ENCODE measurements around the gene KRT17.
A peak's percentile ranks its signal among the peaks of the same experiment; 100 is the strongest.

KRT17 gene

DNA sequence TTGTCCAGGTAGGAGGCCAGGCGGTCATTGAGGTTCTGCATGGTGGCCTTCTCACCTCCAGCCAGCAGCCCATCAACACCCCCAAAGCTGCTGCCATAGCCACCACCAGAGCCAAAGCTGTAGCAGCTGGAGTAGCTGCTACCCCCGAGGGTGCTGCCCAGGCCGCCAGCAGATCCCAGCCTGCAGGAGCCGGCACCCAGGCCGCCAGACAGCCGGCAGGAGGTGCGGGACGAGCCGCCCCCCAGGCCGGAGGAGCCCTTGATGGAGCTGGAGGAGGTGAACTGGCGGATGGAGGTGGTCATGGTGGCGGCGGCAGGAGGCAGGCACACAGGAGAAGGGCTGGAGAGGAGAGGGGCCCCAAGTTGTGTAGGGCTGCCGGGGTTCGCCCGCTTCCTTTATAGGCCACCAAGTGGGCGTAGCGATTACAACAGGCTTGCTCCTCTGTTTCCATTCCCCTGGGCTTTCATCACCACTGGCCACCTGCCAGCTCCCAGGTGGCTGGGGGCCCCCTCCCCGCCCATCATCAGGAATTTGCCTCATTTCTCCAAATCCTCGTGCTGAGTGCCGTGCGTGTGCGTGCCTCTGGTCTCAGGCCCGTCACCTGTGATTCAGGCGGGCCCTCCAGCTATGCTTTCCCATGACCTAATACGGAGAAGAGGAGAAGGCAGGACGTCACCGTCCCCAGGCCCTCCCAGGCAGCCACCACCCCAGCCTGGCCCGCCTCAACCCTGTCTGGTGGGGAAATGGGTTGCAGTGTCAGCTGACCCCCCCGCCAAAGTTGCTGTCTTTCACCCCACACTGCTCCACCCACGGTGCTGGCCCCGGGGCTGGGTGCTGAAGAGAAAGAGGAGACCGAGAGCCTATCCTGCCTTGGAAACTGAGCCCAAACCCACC lies at the start of gene KRT17:
TSS of gene KRT17 (minus strand) at position 368 of the 894 bp plus-strand sequence. CDS start at position 302, 66 bp downstream.
- DNase-seq, result no peak

DNA sequence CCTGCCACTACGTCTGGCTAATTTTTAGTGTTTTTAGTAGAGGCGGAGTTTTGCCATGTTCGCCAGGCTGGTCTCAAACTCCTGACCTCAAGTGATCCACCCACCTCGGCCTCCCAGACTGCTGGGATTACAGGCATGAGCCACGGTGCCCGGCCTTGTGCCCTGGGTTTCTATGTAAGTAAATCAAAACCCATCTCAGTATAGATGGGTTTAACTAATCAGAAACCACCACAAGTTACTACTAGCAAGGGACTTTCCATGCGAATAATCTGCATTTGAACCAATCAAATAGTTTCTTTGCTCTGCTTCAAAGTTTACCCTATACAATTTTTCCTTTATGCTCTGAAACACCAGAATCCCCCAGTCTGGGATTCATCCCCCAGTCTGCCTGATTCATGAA lies 47.8 kb upstream of the KRT17 start:
- DNase-seq, result no peak

- no peak for DNase-seq
These were observed 43.1 kb upstream of the KRT17 start for GRCh38 chr17:41667280-41668041.

DNA sequence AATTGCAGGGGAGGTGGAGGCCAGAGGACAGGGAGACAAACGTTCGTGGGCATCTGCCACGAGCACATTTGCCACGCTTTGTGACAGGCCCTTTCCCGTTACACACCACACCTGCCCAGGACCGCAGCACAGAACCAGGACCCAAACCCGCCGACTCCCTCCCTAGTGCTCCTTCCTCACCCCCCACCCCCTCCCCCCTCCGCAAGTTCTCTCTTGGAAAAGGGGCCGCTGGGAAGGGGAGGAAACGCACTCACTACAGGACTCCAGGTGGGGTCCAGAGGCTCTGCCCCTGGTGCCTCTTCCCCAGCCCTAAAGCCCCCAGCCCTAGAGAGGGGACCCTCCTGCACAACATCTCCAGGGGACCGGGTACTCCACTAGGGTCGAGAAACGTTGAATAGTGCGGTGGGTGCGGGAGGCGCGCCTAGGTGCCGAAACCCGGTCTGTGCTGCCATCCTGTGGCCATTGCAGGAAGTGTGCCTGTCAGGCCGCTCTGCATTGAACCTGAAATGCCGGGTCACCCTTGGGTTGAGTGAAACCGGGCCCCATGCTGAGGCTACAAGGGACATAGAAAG lies 42.4 kb upstream of the KRT17 start:
- peak; percentile 38 for DNase-seq

DNA sequence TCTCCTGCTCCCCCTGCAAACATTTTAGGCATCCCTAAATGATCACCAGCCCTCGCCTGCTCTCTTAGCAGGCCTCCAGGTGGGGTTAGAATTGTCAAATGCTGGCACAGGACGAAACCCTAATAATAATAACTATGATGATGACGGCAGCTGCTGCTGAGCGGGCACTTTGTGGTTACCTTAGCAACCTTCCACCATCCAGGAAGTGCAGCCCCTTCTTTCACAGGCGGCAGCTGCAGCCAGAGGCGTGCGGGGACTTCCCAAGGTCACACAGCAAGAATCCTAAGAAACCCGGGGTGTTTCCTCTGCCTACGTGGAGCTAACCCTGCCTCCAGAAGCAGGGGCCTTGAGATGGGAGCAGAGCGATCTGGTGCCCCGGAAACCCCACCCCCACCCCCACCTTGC lies 41.9 kb upstream of the KRT17 start:
- no peak for DNase-seq

GRCh38 chr17:41665566-41666236 lies 41.3 kb upstream of the KRT17 start:
- peak; percentile 75 for DNase-seq

DNA sequence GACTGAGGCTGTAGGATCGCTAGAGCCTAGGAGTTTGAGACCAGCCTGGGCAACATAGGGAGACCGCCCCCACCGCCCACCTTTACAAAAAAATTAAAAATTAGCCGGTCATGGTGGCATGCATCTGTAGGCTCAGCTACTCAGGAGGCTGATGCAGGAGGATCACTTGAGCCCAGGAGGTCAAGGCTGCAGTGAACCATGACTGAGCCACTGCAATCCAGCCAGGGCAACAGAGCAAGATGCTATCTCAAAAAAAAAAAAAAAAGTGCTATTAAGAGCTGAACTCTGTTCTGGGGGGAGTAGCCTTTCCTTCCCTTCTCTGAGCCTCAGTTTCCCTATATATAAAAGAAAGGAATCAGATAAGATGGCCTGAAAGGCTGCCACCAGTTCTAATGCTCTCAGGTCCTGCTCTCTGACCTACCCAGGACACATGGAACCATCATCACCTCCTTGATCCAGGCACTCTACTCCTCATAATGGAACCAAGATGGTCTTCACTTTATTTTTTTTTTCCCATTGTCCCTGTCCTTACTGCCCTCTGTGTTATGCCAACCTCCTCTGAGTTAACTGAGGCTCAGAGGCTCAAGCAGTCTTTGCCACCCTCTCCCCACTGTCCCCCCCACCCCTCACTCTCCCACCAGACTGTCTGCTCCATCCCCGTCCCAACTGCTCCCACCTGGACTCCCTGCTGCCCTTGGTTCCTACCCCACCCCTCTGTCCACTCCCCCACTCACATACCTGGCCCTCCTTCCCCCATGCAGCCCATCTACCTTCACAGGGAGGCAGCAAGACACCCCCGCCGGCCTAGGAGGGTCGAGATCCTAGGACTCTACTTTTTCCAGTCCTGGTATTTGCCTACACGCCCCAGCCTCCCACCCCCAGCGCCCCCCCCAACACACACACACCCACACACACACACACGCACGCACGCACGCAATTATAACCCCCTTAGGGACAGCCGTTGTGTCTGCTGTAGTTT lies 40.5 kb upstream of the KRT17 start:
- DNase-seq, result no peak

DNA sequence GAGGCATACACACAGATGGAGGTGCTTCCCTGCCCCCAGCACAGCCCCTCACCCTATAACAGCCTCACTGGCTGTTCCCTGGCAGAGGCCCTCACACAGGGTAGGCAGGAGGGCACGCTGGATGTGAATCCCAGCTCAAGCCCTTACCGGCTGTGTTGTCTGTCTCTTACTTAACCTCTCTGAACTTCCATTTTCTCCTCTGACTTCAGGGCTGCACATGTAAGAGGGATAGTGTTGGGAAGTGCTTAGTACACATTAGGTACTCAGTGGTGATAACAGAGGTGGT lies 39.7 kb upstream of the KRT17 start:
- no peak for DNase-seq

- DNase-seq, result no peak
These were observed 39.2 kb upstream of the KRT17 start for GRCh38 chr17:41663451-41664171.

DNA sequence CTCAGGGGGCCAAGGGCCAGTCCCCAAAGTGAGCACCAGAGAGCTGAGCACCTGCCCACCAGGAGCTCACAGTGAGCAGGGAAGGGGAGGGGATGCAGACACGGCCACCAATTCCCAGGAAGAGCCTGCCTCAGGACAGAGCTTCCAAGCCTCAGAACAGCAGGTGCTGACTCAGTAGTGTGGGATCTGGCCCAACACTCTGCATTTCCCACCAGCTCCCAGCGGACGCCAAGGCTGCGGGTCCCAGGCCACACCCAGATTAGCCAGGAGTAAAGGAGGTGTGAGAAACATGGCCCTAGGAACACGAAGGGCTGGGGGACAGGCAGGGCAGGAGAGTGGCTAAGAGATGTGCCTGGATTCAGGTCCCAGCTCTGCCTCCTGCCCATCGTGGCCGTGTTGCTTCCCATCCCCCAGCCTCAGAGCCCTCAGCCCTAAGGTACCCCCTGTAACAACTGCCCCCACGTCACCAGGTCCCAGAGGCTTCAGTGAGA lies 35.9 kb upstream of the KRT17 start:
- no peak for DNase-seq

DNA sequence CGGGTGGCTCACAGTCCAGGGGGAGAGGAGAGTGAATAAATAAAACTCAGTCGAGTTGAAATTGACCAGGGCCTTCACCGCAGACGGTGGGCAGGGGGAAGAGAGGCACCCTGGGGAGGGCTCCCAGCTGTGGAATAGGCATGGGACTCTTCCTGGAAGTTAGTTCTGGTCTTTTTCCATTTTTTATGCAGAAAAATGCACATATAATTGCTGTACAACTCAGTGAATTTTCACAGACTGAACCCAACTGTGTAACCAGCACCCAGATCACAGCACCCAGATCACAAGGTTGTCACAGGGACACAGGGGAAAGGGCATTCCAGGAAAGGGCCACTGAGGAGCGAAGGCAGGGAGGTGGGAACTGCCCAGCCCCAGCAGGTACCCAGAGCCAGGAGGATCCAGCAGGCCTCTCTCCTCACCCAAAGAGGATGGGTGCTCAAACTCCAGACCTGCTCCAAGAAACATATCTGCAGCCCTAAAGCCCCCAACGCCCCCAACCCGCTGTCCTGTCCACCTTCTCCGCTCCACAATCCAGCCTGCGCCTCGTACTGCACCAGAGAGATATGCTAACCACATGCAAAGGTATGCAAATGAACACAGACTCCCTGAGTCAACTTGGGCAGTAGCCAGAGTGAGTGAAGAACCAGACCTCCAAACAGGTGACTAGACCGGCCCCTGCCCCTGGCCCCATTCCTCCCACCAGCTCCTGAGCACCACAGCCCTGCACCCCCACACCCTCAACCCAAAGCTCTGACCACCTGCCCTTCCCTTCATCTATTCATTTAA lies 35.2 kb upstream of the KRT17 start:
- DNase-seq, result no peak

DNA sequence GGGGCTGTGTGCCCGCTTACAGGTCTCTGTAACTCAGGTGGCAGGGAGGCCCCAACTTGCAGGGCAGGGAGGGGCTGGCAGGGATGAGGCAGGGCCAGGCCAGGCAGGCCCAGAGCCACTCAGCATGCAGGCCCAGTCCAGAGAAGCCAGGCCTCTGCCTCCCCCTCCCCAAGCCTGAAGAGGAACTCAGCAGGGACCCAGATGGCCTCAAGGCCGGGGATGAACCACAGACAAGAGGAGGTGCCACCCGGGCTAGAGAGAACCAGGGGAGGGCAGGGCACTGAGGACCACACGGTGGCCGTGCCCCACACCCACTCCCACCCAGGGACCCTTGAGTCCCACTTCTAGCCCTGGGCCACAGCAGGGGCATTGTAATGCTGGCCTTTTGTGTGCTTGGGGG lies 34.5 kb upstream of the KRT17 start:
- DNase-seq, result no peak

- no peak for DNase-seq
These were observed 33.6 kb upstream of the KRT17 start for GRCh38 chr17:41657936-41658335.

DNA sequence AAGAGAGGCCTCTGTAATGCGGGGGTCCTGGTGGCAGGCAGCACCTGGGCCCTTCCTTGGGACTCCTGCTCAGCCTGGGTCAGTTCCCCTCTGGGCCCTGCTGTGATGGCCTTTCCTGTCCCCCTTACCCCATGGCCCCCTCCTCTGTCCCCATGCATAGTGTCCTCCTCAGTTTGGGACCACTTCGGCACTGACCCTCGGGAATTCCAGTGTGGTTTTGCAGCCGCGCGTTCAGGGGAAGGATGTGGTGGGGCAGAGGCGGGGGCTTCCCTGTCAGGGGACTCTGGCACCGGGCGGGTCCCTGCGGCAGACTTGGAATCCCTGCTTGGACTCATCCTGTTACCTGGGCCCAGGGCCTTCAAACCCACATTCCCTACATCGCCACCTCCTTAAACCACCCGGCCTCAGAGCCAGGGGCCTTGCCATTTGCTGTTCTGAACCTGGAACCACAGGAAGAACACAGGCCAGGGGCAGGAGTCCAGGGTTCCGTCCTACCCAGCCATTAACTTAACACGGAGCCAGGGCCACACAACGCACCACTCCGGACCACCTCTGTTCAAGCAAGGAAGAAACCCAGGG lies 32.9 kb upstream of the KRT17 start:
- DNase-seq, result no peak

GRCh38 chr17:41656249-41657023 lies 32.1 kb upstream of the KRT17 start:
- DNase-seq, result no peak

- no peak for DNase-seq
These were observed 31.3 kb upstream of the KRT17 start for GRCh38 chr17:41655611-41656111.

DNA sequence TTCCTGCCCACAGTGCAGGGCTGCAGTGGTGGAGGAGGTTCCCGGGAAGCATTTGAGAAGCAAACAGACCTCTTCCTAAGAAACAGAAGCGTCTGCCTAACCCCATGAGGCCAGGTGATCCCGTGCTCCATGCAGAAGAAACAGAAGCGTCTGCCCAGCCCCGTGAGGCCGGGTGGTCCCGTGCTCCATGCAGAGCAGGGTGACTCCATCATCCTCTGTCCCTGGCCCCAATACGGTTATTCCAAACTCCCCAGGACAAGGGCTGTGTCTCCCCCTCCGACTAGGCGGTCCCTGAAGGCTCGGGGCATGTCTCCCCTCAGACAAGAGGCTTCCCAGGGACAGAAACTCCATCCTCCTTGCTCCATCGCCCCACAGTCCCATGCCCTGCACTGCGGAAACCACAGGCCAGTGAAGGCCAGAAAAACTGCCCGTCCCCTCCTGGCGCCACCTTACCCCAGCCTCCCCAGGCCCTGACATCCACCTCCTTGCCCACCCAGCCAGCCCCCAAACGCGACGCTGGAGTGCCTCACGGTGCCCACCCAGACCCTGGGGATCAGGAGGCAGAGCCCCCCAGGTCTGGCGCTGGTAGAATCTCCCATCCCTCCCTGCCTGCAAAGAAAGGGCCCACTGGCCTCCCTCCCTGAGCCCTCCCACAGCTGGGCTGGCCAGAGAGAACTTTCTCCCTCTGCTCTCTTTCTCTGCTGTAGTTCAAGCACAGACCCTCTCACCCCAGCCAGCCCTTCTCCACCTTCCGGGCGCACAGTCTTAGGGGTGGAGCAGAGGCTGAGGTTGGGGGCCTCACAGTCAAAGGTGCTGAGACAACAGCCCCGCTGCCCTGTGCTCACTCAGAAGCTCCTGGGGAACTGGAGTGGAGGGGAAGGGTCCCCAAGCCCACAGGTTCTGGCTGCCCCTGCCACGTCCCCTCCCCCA lies 30.6 kb upstream of the KRT17 start:
- no peak for DNase-seq

Measured in KG1 (cell line).